ENCODE measurements around the gene LYRM9.

- TF ChIP-seq EZH2 (IDR thresholded peaks at IDR 0.05; ENCODE audit: insufficient read depth, low read length), result no peak
- no peak for TF ChIP-seq CTCF (IDR thresholded peaks at IDR 0.05; ENCODE audit: insufficient read depth, low read depth, low read length)
Observed at GRCh38 chr17:27834571-27834970, 58.6 kb downstream of the LYRM9 start.
